ENCODE results near the gene HNRNPU. TPM values are rescaled to one million over a fixed set of nuclear protein-coding genes. Genes with fewer than 3 reads are reported as not detected.

HNRNPU gene
- 379 TPM for total RNA-seq

DNA sequence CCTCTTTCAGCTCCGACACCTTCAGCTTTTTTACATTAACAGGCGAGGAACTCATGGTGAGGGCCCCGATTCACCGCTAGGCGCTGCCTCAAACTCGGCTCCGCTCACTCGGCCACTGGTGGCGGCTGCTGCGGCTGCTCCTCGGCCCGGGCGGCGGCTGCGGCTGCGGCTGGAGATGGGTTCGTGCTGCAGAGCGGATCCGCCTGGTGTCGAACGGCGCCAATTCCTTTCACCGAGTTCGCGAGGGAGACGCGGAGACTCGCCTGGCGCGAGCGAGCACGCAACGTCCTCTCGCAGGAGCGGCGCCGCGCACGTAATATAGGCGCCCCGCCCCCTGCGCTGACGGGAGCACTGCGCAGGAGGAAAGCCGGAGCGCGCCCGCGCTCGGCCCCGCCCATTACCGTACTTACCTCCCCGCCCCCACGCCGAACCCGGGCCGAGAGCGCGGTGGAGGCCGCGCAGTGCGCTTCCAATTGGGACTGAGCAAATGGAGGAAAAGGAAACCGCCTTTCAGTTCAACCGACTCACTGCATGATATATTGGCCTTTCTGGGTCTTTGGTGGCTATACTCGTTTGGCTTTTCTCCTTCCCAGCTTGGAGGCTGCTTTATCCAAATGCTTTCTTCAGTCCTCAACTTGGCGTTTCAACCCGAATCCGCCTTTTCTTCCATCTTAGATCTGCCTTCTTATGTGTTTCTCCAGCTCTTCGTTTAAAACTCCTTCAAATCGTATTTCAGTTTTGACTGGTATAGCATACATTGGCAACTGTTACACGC, at the start of gene HNRNPU:
TSS of gene HNRNPU (minus strand) at position 291 of the 775 bp plus-strand sequence. CDS start at position 55, 236 bp downstream.
- DNase-seq, result peak; percentile 99

DNA sequence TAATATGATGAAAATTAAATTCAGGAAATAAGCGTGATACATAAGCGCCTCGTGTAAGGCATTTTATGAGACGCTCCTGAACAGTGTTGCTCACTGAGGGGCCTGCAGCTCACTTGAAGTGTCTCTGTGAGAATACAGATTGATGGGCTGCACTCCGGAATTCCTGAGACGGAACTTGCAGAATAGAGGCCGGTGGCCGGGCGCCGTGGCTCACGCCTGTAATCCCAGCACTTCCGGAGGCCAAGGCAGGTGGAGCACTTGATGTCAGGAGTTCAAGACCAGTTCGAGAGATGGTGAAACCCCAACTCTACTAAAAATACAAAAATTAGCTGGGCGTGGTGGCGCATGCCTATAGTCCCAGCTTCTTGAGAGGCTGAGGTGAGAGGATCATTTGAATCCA, 49.5 kb upstream of the HNRNPU start:
- no peak for DNase-seq

- no peak for DNase-seq
Observed at GRCh38 chr1:244904119-244904518, 39.8 kb upstream of the HNRNPU start.

- no peak for DNase-seq
Observed at GRCh38 chr1:244901400-244902015, 37.2 kb upstream of the HNRNPU start.

DNA sequence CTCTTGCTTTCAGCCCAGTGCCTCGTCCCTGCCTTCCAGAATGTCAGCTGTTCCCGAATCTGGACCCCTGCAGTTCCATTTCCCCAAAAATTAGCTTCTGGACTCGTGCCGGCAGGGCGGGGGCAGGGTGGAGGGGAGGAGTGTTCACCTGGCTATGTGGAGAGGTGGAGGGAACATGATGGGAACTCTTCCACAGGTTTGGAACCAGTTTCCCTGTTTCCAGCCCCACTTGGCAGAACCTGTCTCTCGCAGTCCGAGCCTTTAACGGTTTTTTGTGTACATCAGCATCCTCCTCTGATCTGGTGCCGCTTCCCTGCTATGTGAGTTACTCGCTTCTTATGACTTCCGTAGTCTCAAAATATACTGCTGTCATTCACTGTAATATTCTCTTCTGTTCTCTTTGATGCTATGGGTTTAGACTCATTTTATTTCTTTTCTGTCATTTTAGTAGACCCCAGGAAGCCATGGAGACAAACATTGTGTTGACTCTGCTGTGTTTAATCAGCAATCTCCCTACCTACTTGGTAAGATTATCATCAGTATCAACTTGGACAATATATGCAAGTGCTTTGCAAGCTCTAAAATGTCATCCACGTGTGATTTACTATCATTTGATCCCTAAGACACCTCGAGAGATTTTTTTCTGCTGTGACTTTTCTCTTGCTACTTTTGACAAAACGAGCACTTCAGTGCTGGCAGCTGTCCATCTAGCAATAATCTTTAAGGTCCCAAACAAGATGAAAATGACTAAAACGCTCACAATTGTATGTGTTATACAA, 33.3 kb upstream of the HNRNPU start:
- no peak for DNase-seq

GRCh38 chr1:244896550-244896949, 32.2 kb upstream of the HNRNPU start:
- no peak for DNase-seq

DNA sequence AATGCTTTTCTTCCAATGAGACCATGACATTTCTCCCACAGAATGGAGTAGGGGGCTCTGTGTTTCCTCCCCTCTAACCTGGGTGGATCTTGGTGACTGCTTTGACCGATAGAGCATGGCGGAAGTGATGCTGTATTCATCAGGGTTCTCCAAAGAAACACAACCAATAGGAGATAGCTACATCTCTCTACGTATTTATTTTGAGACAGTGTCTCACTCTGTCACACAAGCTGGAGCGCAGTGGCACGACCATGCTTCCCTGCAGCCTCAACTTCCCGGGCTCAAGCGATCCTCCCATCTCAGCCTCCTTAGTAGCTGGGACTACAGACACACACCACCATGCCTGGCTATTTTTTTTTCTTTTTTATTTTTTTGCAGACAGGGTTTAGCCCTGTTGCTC, 29.5 kb upstream of the HNRNPU start:
- no peak for DNase-seq

DNA sequence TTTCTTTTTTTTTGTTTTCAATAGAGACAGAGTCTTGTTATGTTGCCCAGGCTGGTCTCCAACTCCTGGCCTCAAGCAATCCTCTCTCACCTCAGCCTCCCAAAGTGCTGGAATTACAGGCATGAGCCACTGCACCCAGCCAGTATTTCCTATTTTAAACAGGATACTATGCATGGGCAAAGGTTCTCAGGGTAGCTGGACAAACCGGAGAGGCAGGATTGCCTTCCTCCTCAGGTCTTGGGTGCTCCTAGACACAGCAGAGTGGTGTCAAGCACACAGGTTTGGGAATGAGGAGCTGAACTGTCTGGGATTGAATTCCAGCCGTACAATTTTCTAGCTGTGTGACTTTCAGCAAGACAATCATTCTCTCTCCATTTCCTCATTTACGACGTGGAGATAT, 22.9 kb upstream of the HNRNPU start:
- DNase-seq, result no peak

DNA sequence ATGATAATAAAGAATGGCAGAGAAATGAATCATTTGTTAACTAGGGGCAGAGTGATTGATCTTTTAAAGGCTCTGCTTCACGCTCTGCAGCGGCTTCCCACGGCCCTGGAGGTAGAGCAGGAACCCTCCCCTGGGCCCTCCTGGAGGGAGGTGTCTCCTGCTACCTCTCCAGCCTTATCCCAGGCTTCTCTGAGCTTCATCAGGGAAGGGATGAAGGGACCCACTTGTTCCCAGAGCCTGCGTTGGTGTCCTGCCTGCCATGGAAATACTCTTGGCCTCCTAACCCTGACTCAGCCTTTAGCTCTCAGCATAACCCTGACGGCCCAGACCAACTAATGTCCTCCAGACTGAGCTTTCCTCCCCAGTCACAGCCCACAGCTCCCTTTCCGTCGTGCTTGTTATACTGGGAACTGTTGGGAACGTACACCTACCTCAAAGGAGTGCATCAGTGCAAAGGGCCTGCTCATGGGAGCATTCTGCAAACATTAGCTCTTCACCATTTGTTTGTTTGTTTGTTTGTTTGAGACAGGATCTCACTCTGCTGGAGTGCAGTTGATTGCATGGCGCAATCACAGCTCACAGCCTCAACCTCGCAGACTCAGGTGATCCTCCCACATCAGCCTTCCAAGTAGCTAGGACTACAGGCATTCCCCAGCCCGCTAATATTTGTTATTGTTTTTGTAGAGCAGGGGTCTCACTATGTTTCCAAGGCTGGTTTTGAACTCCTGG, 17.4 kb upstream of the HNRNPU start:
- DNase-seq, result no peak

GRCh38 chr1:244878681-244879080, 14.3 kb upstream of the HNRNPU start:
- no peak for DNase-seq

GRCh38 chr1:244876228-244876910, 12.0 kb upstream of the HNRNPU start:
- DNase-seq, result no peak

DNA sequence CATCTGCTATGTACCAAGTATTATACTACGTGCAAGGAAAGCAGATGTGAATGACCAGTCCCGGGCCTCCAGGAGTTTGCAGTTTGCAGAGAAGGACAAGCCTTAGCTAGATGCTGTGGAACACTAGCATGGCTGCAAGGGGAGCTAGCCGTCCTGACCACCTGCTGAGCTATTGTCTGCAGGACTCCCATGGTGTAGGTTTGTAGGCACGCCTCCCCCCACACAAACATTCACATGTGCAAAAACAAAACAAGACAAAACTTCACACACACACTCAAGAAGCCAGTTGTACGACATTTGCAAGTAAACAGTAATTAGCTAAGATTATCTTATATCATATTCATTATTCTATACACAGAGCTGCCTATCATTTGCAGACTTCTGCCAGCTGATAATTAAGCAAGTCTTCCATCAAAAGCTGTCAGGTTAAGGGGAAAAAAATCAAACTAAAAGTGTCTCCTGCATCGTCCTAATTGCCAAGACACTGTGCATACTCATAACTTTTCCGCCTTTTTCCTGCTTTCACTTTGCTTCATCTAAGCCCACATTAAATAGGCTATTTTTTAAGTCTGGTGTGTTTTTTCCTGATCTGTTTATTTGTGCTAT, 10.7 kb upstream of the HNRNPU start:
- DNase-seq, result no peak

DNA sequence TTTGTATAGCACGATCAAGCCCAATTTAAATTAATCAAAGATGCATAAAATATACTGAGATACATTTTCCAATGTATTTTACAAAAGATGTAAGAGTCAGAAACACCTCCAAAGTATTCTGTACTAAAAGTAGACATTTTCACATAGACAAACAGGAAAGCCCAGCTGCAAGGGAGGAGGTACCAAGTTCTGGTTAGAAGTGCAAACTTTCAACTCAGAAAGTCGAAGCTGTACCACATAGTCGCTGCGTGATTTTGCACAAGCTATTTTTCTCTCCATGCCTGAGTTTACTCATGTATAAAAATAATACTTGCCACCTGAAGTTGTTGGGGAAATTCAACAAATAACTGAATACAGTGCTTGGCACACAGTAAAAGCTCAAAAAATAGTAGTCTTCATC, 5.6 kb upstream of the HNRNPU start:
- no peak for DNase-seq

DNA sequence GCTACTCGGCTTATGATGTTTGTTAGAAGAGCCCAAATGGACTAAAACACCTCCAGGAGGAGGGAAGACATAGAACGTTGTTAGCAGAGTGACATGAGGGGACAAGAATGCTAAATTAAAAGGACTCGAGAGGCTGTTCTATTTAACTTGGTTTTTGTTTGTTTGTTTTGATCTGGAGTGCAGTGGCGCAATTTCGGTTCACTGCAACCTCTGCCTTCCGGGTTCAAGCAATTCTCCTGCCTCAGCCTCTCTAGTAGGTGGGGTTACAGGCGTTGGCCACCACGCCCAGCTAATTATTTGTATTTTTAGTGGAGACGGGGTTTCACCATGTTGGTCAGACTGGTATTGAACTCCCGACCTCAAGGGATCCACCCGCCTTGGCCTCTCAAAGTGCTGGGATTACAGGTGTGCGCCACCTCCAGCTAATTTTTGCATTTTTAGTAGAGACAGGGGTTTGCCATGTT, 5.1 kb upstream of the HNRNPU start:
- DNase-seq, result no peak

GRCh38 chr1:244868484-244869363, 4.4 kb upstream of the HNRNPU start:
- no peak for DNase-seq

GRCh38 chr1:244866355-244866754, 2.0 kb upstream of the HNRNPU start:
- DNase-seq, result no peak

GRCh38 chr1:244865820-244866219, 1.5 kb upstream of the HNRNPU start:
- no peak for DNase-seq

GRCh38 chr1:244865028-244865371, 657 bp upstream of the HNRNPU start:
- DNase-seq, result no peak

- no peak for DNase-seq
Observed at GRCh38 chr1:244863491-244864252, 671 bp downstream of the HNRNPU start.
